Gastrocnemius medialis (tissue), 4 donors: Measurements from ENCODE around the gene AUTS2. TPM values are rescaled to one million over a fixed set of nuclear protein-coding genes. Genes with fewer than 3 reads are reported as not detected.

Source experiments
- ATAC-seq, 2 donors: fragments of 150-250 bp; one replicate each; pipeline ENCODE4 v1.9.1; 2016
- DNase-seq, 2 donors: peaks; one replicate each; pipeline ENCODE4 v3.0.0-alpha.2; 2019
- H3K27ac ChIP-seq, 4 donors: fragments of 200-600 bp; sonication (generic); 1 replicate in 1 of 4; 2 replicates in 3 of 4; pipeline ENCODE4 v1.5.1; 2016 to 2018; ENCODE audit warnings: mild to moderate bottlenecking in 2 of 4, moderate library complexity in 1 of 4
- H3K27me3 ChIP-seq, 3 donors: fragments of 200-600 bp; sonication (generic) in 2 of 3; 1 replicate in 1 of 3; 2 replicates in 2 of 3; pipeline versions ENCODE4 v1.5.1 to v1.6.0; 2016 to 2019; ENCODE audit warnings: mild to moderate bottlenecking in 1 of 3, moderate library complexity in 1 of 3
- H3K36me3 ChIP-seq, 2 donors: fragments of 200-600 bp; sonication (generic) in 1 of 2; one replicate each; pipeline ENCODE4 v1.5.1; 2017 to 2018
- H3K4me1 ChIP-seq, 2 donors: fragments of 200-600 bp; sonication (generic) in 1 of 2; one replicate each; pipeline ENCODE4 v1.5.1; 2016 to 2017; ENCODE audit warnings: mild to moderate bottlenecking in 2 of 2
- H3K4me3 ChIP-seq, 4 donors: fragments of 200-600 bp; sonication (generic) in 3 of 4; 1 replicate in 1 of 4; 2 replicates in 3 of 4; pipeline ENCODE4 v1.5.1; 2016 to 2019; ENCODE audit warnings: mild to moderate bottlenecking in 2 of 4
- H3K9me3 ChIP-seq, 3 donors: fragments of 200-600 bp; sonication (generic) in 2 of 3; 1 replicate in 1 of 3; 2 replicates in 2 of 3; pipeline ENCODE4 v1.5.1; 2016 to 2019
- POLR2A ChIP-seq, 2 donors: fragments of 450-650 bp; IDR thresholded peaks; one replicate each; pipeline ENCODE4 v1.6.1; 2017; ENCODE audit warnings: antibody characterized with exemption in 2 of 2, mild to moderate bottlenecking in 2 of 2, moderate library complexity in 2 of 2
- in situ Hi-C, 4 donors: fragments of 200-750 bp; cut with MboI; loops; one replicate each; pipeline versions ENCODE4 v1.15.0 to v1.8.0; 2017; ENCODE audit warnings: low sequenced_read_pairs in 4 of 4
- intact Hi-C: fragments of 100-400 bp; cut with DNase I; formaldehyde crosslinking; loops from one replicate; pipeline ENCODE4 v1.15.1; 2023; ENCODE audit warnings: low total_unique reads
- total RNA-seq, 4 donors: library from RNA; depleted of rRNA; stranded (reverse); fragments of >200 nt; gene quantifications; one replicate each; pipeline versions ENCODE4 v1.1.0 to v1.2.3, GENCODE V29; 2016
- TF ChIP-seq, protein P1 (sequence below), 5 experiments: fragments of 450-650 bp in 3 of 5; fragments of 200-600 bp in 2 of 5; sonication (generic) in 2 of 5; IDR thresholded peaks in 4 of 5; conservative IDR thresholded peaks in 1 of 5; 1 replicate in 4 of 5; 2 replicates in 1 of 5; pipeline ENCODE4 v1.5.1; 2016 to 2019; ENCODE audit warnings: antibody characterized with exemption in 5 of 5, mild to moderate bottlenecking in 3 of 5, moderate library complexity in 3 of 5

AUTS2 gene
- total RNA-seq, 4 donors from 2014 or later: 2.5 to 16.2 (median 8.5) TPM

DNA sequence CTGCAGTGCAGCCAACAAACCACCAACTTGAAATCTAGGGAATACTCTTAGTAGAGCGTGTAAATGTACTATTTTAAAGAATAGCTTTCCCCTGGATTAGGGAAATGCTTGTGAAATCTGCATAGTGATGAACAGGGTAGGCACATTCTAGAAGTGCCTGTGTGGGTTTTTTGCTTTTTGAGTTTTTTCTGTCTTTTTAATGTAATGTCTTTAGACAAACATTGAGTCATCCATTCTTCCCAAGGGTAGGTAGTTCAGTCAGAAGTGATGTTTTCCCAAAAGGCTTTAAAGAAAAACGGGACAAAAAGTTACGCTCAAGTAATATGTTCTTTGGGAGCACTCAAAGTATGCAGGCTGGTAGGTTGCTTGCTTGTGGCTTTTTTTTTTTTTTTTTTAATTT, 130.0 kb downstream of the AUTS2 start:
- ATAC-seq: peak in 1 of 2 donors; percentile 23
- in situ Hi-C loops (no loop called here), intact Hi-C loops (no loop called here)
- TF ChIP-seq, protein P1, sequence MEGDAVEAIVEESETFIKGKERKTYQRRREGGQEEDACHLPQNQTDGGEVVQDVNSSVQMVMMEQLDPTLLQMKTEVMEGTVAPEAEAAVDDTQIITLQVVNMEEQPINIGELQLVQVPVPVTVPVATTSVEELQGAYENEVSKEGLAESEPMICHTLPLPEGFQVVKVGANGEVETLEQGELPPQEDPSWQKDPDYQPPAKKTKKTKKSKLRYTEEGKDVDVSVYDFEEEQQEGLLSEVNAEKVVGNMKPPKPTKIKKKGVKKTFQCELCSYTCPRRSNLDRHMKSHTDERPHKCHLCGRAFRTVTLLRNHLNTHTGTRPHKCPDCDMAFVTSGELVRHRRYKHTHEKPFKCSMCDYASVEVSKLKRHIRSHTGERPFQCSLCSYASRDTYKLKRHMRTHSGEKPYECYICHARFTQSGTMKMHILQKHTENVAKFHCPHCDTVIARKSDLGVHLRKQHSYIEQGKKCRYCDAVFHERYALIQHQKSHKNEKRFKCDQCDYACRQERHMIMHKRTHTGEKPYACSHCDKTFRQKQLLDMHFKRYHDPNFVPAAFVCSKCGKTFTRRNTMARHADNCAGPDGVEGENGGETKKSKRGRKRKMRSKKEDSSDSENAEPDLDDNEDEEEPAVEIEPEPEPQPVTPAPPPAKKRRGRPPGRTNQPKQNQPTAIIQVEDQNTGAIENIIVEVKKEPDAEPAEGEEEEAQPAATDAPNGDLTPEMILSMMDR (IDR thresholded peaks at IDR 0.05 in 4 of 5, conservative IDR thresholded peaks at IDR 0.05 in 1 of 5): no peak
- TF ChIP-seq POLR2A (IDR thresholded peaks at IDR 0.05): no peak
- H3K27me3 ChIP-seq: no peaks in the 10 kb centered on the region
- H3K4me3 ChIP-seq: no peak overlapping the region
- H3K36me3 ChIP-seq: no peaks in the 10 kb centered on the region
- peaks cover 0 to 8% of the 10 kb centered on the region in 2 donors for H3K4me1 ChIP-seq
- DNase-seq: no peak
- H3K27ac ChIP-seq: no peak overlapping the region
- no peaks in the 10 kb centered on the region for H3K9me3 ChIP-seq

DNA sequence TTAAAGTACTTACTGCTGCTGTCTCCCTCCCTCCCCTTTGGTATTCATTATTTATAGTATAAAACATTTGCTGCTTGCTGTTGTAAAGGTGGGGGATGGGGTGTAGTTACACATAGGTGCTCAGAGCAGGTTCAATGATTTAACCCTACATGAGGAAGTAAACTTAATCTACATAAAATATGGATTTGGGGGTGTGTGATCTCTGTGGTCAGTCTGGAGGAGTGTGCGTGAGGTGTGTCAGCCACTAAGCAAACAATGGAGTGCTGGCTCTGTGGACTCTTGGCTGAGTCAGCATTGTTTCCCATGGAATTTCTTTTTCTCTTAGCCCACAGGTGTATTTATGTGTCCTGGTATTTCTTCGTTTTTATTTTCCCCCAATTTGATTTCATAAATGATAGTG, 133.9 kb downstream of the AUTS2 start:
- no peaks in the 10 kb centered on the region for H3K9me3 ChIP-seq
- peaks cover 0 to 8% of the 10 kb centered on the region in 2 donors for H3K4me1 ChIP-seq
- TF ChIP-seq, protein P1 (IDR thresholded peaks at IDR 0.05 in 4 of 5, conservative IDR thresholded peaks at IDR 0.05 in 1 of 5): no peak
- no peak for TF ChIP-seq POLR2A (IDR thresholded peaks at IDR 0.05)
- no peak overlapping the region for H3K27ac ChIP-seq
- intact Hi-C loops: no loop called here
- no peaks in the 10 kb centered on the region for H3K36me3 ChIP-seq
- H3K27me3 ChIP-seq: no peaks in the 10 kb centered on the region
- no peak overlapping the region for H3K4me3 ChIP-seq
- in situ Hi-C loops: no loop called here
- DNase-seq (no peak), ATAC-seq (no peak)

DNA sequence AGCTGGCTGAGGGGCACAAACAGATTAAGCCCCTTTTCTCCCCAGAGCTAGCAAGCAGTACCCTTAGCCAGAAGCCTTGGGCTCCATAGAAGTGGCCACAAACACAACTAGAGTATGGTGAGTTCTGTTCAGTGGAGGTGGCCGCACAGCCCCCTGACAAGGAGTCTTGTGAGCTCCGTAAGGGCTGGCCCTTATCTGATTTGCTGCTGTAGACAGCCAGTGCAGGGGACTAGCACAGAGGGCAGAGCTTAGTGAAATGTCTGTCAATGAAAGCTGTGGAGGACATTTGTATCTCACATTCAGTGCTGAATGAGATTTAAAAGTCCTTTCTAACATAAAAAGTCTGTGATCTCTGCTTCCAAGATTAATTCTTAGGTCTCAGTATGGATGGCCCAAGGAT, 137.3 kb downstream of the AUTS2 start:
- no peak for TF ChIP-seq POLR2A (IDR thresholded peaks at IDR 0.05)
- TF ChIP-seq, protein P1 (IDR thresholded peaks at IDR 0.05 in 4 of 5, conservative IDR thresholded peaks at IDR 0.05 in 1 of 5): no peak
- in situ Hi-C loops: no loop called here
- no peak overlapping the region for H3K27ac ChIP-seq
- H3K27me3 ChIP-seq: no peaks in the 10 kb centered on the region
- peaks cover 14 to 24% of the 10 kb centered on the region in 2 donors for H3K4me1 ChIP-seq
- H3K9me3 ChIP-seq: no peaks in the 10 kb centered on the region
- H3K36me3 ChIP-seq: no peaks in the 10 kb centered on the region
- ATAC-seq (no peak), DNase-seq (no peak)
- no peak overlapping the region for H3K4me3 ChIP-seq
- intact Hi-C loops: no loop called here

DNA sequence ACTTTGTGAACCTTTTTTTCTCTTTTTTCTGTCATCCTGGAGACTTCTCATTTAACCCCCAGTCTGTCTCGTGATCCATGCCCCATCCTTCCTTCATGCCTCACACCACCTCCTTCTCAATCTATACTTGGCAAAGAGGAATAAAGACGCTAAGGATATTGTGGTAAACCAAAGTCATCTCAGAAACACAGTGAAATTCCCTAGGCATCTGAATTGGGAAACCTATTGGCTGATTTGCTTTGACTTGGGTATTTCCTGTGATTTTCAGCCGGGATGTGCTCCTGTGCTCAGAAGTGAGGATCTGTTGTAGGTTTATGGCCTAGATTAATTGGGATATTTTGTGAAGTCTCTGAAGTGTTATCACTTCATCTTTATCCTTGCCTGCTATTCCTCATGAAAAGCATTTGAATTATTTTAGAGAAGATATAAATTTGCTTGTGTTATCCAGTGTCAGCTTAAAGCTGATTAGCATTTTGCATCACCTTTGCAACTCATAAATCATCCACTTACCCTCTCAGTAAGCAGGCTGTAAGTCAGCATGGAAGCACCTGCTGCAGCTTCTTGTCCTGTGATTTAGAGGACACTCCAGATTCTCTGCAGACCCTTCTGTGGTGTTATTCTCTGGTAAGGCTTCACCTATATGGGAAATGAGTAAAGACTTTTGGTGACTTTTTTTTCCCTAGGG, 138.0 kb downstream of the AUTS2 start:
- no peaks in the 10 kb centered on the region for H3K9me3 ChIP-seq
- in situ Hi-C loops: no loop called here
- H3K4me1 ChIP-seq: peaks cover 16 to 26% of the 10 kb centered on the region in 2 donors
- no peak for ATAC-seq
- DNase-seq: no peak
- intact Hi-C loops: no loop called here
- H3K27ac ChIP-seq: no peak overlapping the region
- no peaks in the 10 kb centered on the region for H3K27me3 ChIP-seq
- H3K36me3 ChIP-seq: no peaks in the 10 kb centered on the region
- TF ChIP-seq, protein P1 (IDR thresholded peaks at IDR 0.05 in 4 of 5, conservative IDR thresholded peaks at IDR 0.05 in 1 of 5): no peak
- TF ChIP-seq POLR2A (IDR thresholded peaks at IDR 0.05): no peak
- H3K4me3 ChIP-seq: no peak overlapping the region
